Aorta (tissue), 5 donors: ENCODE measurements around the gene CCNL2. TPM values are rescaled to one million over a fixed set of nuclear protein-coding genes. Genes with fewer than 3 reads are reported as not detected.

Experiments
- ATAC-seq: fragments of 200-7000 bp; cut with Tn5 transposase; one replicate; pipeline ENCODE4 v1.9.1; 2022; ENCODE audit warnings: moderate library complexity; ENCODE audit not compliant: low FRiP score
- DNase-seq, 2 donors: peaks; one replicate each; pipeline ENCODE4 v3.0.0-alpha.2; 2020
- H3K27ac ChIP-seq, 2 donors: one replicate each; pipeline ENCODE4 v1.5.1; 2013; ENCODE audit warnings: low read length in 2 of 2, mild to moderate bottlenecking in 2 of 2, moderate library complexity in 2 of 2, control low read depth in 1 of 2, inconsistent platforms in 1 of 2, low read depth in 1 of 2
- H3K27me3 ChIP-seq, 2 donors: one replicate each; pipeline ENCODE4 v1.6.1; 2013; ENCODE audit warnings: control low read depth in 1 of 2, low read length in 1 of 2, mild to moderate bottlenecking in 1 of 2, moderate library complexity in 1 of 2; ENCODE audit not compliant: insufficient read depth in 2 of 2, control insufficient read depth in 1 of 2
- H3K36me3 ChIP-seq, 2 donors: one replicate each; pipeline ENCODE4 v1.6.1; 2013; ENCODE audit warnings: control low read depth in 1 of 2, low read length in 1 of 2, mild to moderate bottlenecking in 1 of 2; ENCODE audit not compliant: insufficient read depth in 2 of 2, control insufficient read depth in 1 of 2
- H3K4me1 ChIP-seq, 2 donors: one replicate each; pipeline ENCODE4 v1.6.1; 2013; ENCODE audit warnings: low read length in 2 of 2, control low read depth in 1 of 2, mild to moderate bottlenecking in 1 of 2, moderate library complexity in 1 of 2; ENCODE audit not compliant: insufficient read depth in 2 of 2, control insufficient read depth in 1 of 2
- H3K4me3 ChIP-seq, 2 donors: one replicate each; pipeline ENCODE4 v1.5.1; 2013; ENCODE audit warnings: low read length in 2 of 2, control low read depth in 1 of 2, mild to moderate bottlenecking in 1 of 2
- H3K9me3 ChIP-seq: one replicate; pipeline ENCODE4 v1.6.1; 2013; ENCODE audit warnings: mild to moderate bottlenecking, low read length; ENCODE audit not compliant: control insufficient read depth
- WGBS, 2 donors: extraction: QIAGEN DNeasy Blood & Tissue Kit; methylation state at CpG; one replicate each; pipeline ENCODE4 v1.1.7; 2013; 5-methylcytosine and 5-hydroxymethylcytosine counted together
- intact Hi-C, 2 donors: fragments of 100-400 bp; cut with DNase I; formaldehyde crosslinking; loops; one replicate each; pipeline versions ENCODE4 v1.14.2 to v1.15.0; 2022
- polyA plus RNA-seq, 2 donors: library from polyadenylated mRNA; stranded (reverse); fragments of 200-250 nt; gene quantifications; one replicate each; pipeline ENCODE4 v1.2.3, GENCODE V29; 2013
- total RNA-seq, 2 donors: library from RNA; stranded (reverse); fragmentation: NEBNext Ultra II Directional; extraction: Animal tissue kit (Norgen Biotek cat#: 25700); gene quantifications; one replicate each; pipeline ENCODE4 v1.2.1, GENCODE V29; 2021
- donor health status: healthy with polysubstance abuse.
- donor health status: Bipolar disorder and iron deficiency.
- donor health status: DM: no; HTN: no; CAD: no.
- donor health status: DM: no; HTN: no; CAD: no.
- donor health status: DM: yes; HTN: yes; CAD: no.

Gene CCNL2
- total and polyA plus RNA-seq, 4 donors: 34.6 to 409 (median 200) TPM

GRCh38 chr1:1342061-1342562 is 57.0 kb downstream of the CCNL2 start:
- Histone ChIP-seq H3K9me3 (no peaks in the 10 kb centered on the region), H3K36me3 (peaks cover 0 to 4% of the 10 kb centered on the region in 2 donors), H3K4me3 (no peak overlapping the region), H3K4me1 (no peaks in the 10 kb centered on the region), H3K27me3 (no peaks in the 10 kb centered on the region), H3K27ac (no peak overlapping the region)
- ATAC-seq (no peak), DNase-seq (no peak)
- intact Hi-C loops: no loop called here
- WGBS, 2 donors: 90 to 93% methylated on average over 28 of the region's 28 CpGs

GRCh38 chr1:1341549-1342021 is 57.5 kb downstream of the CCNL2 start:
- no peak for ATAC-seq
- peaks cover 0 to 4% of the 10 kb centered on the region in 2 donors for H3K36me3 ChIP-seq
- no peak overlapping the region for H3K4me3 ChIP-seq

GRCh38 chr1:1340791-1341548 is 58.2 kb downstream of the CCNL2 start:
- H3K9me3 ChIP-seq: no peaks in the 10 kb centered on the region
- no peak overlapping the region for H3K27ac ChIP-seq
- no peaks in the 10 kb centered on the region for H3K27me3 ChIP-seq
- H3K4me3 ChIP-seq: no peak overlapping the region
- DNase-seq: no peak
- intact Hi-C loops: no loop called here
- H3K4me1 ChIP-seq: no peaks in the 10 kb centered on the region
- WGBS, 2 donors: 90 to 92% methylated on average over 36 of the region's 36 CpGs
- ATAC-seq: no peak
- H3K36me3 ChIP-seq: peaks cover 0 to 4% of the 10 kb centered on the region in 2 donors

More at GRCh38 chr1:1341549-1342021, 57.5 kb downstream of the CCNL2 start:
- 92% methylated on average over 17 of the region's 17 CpGs for WGBS, 2 donors
- intact Hi-C loops: no loop called here
- no peak for DNase-seq
- no peaks in the 10 kb centered on the region for H3K27me3 ChIP-seq
- no peak overlapping the region for H3K27ac ChIP-seq
- H3K9me3 ChIP-seq: no peaks in the 10 kb centered on the region
- H3K4me1 ChIP-seq: no peaks in the 10 kb centered on the region

- Histone ChIP-seq H3K27ac (no peak overlapping the region), H3K4me3 (no peak overlapping the region), H3K36me3 (peaks cover 0 to 4% of the 10 kb centered on the region in 2 donors), H3K9me3 (no peaks in the 10 kb centered on the region), H3K27me3 (no peaks in the 10 kb centered on the region), H3K4me1 (no peaks in the 10 kb centered on the region)
- intact Hi-C loops: no loop called here
- DNase-seq (no peak), ATAC-seq (no peak)
- WGBS, 2 donors: 89 to 92% methylated on average over 21 to 23 of the region's 23 CpGs
Measured at GRCh38 chr1:1340185-1340584, 59.0 kb downstream of the CCNL2 start.

GRCh38 chr1:1338278-1338677 is 60.9 kb downstream of the CCNL2 start:
- Histone ChIP-seq H3K36me3 (peaks cover 0 to 4% of the 10 kb centered on the region in 2 donors), H3K4me1 (no peaks in the 10 kb centered on the region), H3K27me3 (no peaks in the 10 kb centered on the region), H3K27ac (no peak overlapping the region), H3K9me3 (no peaks in the 10 kb centered on the region), H3K4me3 (no peak overlapping the region)
- intact Hi-C loops: no loop called here
- no peak for DNase-seq
- 94 to 95% methylated on average over 36 of the region's 36 CpGs for WGBS, 2 donors
- no peak for ATAC-seq

DNA sequence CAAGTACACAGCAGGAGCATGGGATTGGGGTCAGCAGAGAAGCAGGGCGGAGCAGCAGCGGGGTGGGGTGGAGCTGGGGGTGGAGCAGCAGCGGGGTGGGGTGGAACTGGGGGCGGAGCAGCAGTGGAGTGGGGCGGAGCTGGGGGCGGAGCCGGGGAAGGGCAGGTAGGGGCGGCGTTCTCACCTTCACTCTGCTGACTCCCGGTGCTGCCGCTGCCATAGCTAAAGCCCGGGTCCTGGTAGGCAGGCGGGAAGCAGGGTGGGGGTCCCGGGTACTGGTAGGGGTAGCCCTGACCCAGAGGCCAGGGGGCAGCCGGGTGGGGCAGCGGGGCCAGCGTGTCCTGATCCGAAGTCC is 61.4 kb downstream of the CCNL2 start:
- no peak for DNase-seq
- whole genome bisulfite sequencing, 2 donors: 78 to 82% methylated on average over 18 of the region's 18 CpGs
- no peaks in the 10 kb centered on the region for H3K4me1 ChIP-seq
- no peaks in the 10 kb centered on the region for H3K9me3 ChIP-seq
- H3K4me3 ChIP-seq: no peak overlapping the region
- no peaks in the 10 kb centered on the region for H3K27me3 ChIP-seq
- intact Hi-C loops: no loop called here
- ATAC-seq: no peak
- peaks cover 0 to 4% of the 10 kb centered on the region in 2 donors for H3K36me3 ChIP-seq
- H3K27ac ChIP-seq: no peak overlapping the region

DNA sequence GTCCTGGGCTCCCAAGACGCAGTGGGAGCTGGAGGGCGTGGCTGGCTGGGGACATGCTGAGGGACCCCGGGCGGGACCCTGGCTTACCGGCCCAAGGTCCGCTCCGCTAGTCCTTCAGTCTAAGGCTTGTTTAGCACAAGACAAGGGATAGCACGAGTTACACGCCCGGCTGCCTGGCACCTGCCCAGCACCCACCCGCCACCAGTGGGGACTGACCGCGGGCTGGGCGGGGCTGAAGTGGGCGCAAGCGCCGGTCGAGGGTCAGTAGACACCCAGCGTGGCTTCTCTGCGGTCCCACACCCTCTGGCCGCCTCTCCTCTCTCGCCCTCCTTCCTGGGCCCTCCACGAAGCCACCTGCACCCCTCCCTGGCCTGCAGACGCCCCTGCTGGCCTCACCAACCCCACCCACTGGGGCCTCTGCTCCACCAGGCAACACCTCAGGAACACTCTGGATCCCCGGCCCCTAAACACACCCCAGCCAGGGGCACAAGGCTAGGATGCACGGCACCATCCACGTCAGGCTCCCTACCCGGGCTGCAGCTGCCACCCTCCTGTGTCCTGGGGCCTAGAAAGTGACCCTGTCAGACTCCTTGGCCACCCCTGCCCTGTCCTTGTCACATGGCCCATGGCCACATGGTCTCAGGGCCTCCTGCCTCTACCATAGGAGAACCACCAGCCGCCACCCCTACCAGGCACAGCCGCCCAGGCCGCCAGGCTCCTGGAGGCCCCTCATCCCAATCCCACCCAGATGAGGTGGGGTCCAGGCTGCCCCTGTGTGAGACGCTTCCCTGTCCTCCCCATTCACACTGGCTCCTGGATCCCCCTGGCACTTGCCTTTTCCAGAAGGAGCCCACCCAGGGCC is 62.0 kb downstream of the CCNL2 start:
- intact Hi-C loops: no loop called here
- H3K9me3 ChIP-seq: no peaks in the 10 kb centered on the region
- no peak overlapping the region for H3K27ac ChIP-seq
- H3K4me3 ChIP-seq: no peak overlapping the region
- DNase-seq (no peak), ATAC-seq (no peak)
- peaks cover 0 to 4% of the 10 kb centered on the region in 2 donors for H3K36me3 ChIP-seq
- H3K4me1 ChIP-seq: no peaks in the 10 kb centered on the region
- 94 to 97% methylated on average over 32 of the region's 32 CpGs for WGBS, 2 donors
- no peaks in the 10 kb centered on the region for H3K27me3 ChIP-seq

DNA sequence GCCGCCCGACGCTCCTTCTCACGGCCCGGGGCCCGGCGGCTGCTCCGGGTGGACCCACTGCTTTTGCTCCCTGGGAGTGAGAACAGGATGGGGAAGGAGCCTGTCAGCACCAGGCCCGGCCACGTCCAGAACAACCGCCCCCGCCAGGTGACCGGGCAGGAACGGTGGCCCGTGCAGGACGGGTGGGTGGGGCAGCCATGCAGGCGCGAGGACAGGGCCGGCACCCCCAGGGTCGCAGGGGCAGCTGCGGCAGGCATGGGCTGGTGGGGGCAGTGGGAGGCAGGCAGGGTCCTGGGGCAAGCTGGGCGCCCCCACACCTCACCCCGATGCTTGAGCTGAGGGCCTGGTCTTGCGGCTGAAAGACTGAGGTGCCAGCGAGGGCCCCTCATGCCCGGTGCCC is 62.7 kb downstream of the CCNL2 start:
- no peaks in the 10 kb centered on the region for H3K4me1 ChIP-seq
- no peak for DNase-seq
- H3K9me3 ChIP-seq: no peaks in the 10 kb centered on the region
- 91% methylated on average over 25 to 26 of the region's 26 CpGs for WGBS, 2 donors
- intact Hi-C loops: no loop called here
- H3K27me3 ChIP-seq: no peaks in the 10 kb centered on the region
- no peak for ATAC-seq
- H3K4me3 ChIP-seq: no peak overlapping the region
- H3K27ac ChIP-seq: no peak overlapping the region
- H3K36me3 ChIP-seq: no peaks in the 10 kb centered on the region
